GM21737 (cell line): ENCODE measurements around the gene SMG6.
A peak's percentile ranks its signal among the peaks of the same experiment; 100 is the strongest.

Experiments
- ATAC-seq: cut with Tn5 transposase; IDR thresholded peaks from one replicate; pipeline ENCODE4 v1.9.1; 2021; ENCODE audit warnings: mild to moderate bottlenecking, moderate library complexity; ENCODE audit not compliant: unreplicated experiment

The SMG6 gene

DNA sequence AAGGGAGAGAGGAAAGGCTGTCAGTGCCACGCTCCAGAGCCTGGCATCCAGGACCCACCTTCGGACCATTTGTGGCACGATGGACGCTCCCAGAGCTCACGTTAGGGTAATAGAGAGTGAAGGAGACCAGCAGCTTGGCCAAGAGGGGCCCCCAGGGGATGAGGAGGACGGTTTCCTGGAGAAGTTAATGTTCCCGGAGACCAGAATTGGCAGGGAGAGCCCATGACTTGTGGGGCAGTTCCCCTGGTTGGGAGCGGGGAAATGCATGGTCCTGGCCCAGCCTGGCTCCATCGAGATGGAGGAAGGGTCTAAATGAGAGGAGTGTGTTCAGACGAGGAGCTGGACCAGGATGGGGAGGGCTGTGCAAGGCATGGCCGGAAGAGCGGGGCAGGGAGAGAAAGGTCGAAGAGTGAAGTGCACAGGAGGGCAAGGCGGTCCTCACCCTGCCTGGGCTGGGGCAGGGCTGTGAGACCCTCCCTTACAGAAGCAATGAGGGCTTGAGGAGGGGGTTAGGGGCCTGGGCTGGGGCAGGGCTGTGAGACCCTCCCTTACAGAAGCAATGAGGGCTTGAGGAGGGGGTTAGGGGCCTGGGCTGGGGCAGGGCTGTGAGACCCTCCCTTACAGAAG, 251.5 kb downstream of the SMG6 start:
- ATAC-seq, result no peak

DNA sequence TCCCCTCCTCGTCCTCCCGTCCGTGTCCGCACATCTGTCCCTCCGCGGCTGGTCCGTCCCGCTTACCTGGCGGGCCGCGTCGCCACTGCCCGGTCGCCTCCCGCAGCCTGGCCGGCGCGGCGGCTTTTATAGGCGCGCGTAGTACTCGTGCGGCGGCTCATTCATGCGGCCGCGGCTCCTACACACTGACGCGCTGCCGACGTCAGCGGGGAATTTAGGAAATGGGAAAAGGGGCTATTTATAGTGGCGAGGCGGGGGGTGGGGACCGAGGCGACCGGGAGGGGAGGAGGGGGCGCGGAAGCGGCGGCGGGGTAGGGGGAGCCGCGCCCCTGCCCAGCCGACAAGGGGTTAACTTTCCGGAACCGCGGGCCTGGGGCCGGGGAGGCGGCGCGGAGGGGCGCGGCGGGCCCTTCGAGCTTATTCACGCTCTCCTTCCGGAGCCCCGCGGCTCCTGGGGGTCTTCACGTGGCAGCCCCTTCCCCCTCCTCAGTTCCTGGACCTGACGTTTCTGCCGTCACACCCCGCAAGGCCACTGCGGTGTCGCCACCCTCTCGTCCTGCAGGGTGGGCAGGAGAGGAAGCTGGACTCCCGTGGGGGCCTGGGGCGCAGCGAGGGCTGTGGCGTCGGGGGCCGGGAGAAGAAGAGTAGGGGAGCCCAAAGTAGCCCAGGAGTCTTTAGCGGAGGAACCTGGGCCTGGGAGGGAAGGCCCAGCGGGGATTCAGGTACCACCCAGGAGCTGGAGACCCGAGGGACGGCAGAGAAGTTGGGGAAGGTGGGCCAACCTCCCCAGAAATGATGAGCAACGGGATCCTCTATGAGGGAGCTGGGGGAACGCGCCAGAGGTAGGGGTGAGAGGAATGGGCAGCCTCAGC, 252.3 kb downstream of the SMG6 start:
- no peak for ATAC-seq

DNA sequence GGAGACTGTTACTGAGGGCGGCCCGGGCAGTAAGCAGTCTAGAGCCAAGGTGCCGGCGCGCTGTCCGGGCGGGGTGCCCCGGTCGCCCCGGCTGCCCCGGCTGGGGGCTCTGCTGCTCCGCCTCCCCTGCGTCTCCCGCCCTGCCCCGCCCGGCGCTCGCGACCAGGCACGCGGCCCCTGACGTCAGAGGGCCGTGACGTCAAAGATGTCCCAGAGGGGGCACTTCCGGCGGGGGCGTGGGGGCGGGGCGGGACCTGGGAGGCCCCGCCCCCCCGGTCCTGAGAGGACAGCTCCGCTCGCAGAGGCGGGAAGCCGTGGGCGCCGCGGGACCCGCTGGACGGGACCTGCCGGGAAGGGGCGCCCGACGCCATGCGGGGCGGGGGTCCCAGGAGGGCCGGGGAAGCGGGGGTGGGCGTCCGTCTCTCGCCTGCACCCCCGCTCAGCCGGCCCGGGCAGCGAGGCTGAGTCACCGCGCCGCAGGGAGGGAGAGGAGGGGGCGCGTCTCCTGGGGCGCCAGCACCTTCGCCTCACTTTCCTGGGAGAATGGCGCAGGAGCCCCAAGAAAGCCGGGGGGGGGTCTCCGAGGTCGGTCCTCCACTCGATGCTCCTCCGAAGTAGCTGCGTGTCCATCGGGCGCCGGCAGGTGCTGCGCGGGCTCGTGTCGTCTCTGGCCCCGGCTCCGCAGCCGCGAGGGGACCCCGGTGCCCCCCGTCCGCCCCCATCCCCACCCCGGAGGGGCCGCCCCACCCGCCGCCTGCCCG, 253.1 kb downstream of the SMG6 start:
- peak; percentile 4 for ATAC-seq

DNA sequence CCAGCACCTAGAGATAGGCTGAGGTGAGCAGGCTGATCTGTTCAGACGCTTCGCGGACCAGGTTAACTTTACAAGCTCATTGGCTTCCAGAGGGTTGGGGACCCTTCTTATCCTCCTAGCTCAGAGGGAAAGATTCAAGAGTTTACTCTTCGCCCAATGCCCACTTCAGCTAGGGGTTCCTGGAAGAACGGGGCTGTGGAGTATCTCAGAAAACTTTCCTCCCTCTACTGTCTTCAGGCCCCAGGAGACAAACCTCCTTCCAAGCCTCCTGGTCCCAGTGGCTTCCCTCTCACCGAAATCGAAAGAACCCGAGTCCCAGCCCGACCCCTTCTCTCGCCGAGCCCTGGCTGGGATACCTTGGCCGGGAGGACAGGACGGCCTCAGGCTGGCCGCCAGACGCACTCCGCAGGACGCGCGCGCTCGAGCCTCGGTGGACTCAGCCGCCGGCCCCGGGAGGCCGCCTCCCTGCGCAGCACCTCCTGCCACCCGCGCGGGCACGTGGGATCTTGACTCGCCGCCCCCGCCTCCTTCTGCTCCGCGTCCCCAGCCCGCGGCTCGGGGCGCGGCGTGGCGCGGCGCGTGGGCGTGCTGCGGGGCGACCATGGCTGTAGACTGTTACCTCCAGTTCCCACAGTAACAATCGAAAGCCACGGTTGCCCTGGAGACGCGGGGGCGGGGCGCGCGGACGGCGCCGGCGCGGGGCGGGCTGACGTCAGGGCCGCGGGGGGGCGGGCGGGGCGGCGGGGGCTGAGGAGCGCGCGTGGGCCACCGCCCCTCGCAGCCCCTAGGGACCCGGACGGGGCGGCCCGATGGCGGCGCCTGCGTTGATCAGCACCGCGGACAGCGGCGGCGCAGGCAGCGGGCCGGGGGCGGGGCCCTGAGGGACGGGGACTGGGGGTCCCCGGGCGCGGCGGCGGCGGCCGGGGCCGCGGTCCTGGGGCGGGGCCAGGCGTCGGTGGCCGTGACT, 254.0 kb downstream of the SMG6 start:
- ATAC-seq, result peak; percentile 38

DNA sequence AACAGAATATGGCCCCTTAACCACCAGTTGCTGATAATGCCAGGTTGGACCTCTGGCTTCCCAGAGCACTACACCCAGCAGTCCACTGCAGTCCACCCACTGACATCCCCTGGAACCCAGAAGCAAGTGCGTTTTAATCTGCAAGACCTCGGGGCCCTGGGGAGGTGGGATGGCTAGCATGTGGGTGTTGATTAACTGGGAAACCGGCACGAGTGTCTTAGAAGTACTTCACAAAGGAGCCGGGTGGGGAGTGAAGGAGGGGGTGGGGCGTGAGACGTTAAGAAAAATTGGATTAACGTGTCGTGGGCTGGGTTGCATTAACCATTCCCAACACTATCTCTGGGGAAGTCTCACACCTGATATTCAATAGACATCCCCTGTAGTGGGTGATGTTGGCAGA, 254.8 kb downstream of the SMG6 start:
- no peak for ATAC-seq

DNA sequence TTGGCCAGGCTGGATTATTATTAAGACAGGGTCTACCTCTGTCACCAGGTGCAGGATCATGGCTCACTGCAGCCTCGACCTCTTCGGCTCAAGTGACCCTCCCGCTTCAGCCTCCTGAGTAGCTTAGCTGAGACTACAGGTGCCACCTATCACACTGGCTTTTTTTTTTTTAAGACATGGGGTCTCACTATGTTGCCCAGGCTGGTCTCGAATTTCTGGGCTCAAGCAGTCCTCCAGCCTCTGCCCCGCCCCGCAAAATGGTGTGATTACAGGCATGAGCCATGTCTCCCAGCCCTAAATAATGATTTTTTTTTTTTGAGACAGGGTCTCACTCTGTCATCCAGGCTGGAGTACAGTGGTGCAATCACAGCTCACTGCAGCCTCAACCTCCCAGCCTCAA, 256.0 kb downstream of the SMG6 start:
- ATAC-seq, result no peak

DNA sequence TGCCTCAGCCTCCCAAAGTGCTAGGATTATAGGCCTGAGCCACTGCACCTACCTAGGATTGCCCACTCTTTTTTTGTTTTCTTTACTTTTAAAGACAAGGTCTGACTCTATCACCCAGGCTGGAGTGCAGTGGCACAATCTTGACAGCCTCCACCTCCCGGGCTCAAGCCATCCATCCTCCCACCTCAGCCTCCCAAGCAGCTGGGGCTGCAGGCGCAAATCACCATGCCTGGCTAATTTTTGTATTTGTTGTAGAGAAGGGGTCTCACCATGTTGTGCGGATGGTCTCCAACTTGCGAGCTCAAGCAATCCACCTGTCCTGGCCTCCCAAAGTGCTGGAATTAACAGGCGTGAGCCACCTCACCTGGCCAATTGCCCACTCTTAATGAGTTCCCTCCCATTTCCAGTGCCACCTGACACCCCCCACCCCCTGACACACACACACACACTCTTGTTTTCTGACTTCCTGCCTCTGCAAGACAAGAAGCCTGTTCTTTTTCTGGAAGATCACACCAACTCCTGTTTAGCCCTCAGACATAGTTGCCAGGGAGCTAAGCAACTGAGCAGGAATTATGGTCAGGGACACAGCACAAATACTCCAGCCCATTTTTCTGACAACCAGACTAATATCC, 259.2 kb downstream of the SMG6 start:
- ATAC-seq, result no peak

DNA sequence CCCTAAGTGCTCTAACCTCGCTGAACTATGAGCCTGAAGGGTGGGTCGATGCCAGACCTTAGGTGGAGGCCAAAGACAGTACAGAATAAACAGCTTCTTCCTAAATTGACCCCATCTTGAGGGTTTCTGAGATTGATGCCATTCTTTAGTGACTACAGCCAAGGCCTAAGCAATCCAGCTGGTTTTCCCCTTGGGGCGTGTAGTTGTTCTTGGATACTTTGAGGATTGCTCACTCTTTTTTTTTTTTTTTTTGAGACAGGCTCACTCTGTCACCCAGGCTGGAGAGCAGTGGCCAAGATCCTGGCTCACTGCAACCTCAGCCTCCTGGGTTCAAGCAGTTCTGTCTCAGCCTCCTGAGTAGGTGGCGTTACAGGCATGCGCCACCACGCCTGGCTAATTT, 259.8 kb downstream of the SMG6 start:
- ATAC-seq, result no peak

DNA sequence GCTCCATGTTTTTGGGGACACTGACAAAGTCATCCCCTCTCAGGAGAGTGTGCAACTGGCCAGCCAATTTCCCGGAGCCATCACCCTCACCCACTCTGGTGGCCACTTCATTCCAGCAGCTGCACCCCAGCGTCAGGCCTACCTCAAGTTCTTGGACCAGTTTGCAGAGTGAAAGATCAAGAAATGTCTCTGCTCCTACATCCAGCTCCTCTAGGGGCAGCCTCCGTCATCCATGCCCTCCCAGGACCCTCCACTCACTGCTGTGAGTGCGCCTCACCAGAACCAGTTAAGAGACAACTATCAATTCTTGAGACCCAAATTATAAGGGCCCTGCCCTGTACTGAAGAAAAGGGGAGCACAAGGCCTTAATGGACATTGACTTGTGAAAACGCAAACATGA, 260.7 kb downstream of the SMG6 start:
- ATAC-seq, result no peak

DNA sequence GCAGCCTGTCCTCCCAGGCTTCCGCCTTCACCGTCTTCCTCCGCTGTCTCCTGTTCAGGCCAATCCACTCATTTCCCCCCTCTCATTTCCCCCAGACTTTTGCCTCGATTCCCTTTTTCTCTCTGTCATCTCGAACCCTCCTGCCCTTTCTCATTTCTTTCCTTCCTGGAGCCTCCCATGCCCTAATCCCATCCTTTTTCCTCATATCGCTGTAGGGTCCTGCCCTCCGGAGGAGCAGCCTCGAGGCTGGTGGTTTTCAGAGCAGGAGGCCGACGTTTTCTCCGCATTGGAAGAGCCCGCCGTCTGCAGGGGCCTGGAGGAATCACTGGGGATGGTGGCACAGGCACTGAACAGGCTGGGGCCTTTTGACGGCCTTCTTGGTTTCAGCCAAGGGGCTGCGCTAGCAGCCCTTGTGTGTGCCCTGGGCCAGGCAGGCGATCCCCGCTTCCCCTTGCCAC, 261.2 kb downstream of the SMG6 start:
- no peak for ATAC-seq

DNA sequence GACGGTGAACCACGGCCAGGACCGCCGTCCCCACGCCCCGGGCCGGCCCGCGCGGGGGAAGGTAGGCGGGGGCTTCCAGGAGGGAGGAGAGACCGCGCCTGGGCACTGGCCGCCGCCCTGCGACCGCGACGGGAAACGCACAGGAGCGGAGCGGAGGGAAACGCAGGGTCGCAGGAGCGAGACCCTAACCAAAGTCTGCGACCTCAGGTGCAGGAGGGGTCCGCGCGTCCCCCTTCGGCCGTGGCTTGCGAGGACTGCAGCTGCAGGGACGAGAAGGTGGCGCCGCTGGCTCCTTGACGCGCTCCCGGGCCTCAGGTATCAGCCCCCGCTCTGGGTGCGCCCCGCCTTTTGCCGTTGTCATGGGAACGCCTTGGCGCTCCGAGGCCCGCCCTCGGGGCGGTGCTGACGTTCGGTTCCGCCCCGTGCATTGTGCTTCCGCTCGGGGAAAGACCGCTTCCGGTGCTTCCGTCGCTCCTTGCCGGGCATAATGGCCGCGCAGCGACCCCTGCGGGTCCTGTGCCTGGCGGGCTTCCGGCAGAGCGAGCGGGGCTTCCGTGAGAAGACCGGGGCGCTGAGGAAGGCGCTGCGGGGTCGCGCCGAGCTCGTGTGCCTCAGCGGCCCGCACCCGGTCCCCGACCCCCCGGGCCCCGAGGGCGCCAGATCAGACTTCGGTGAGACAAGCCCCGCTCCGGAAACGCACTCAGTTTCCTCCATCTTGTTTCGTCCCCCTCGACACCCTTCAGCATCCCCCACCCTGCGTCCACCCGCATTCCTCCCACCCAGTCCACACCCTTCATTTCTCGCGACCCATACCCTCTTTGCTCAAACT, 261.8 kb downstream of the SMG6 start, which contains the start of gene OVCA2:
TSS of gene OVCA2 (plus strand) at position 462 of the 829 bp plus-strand sequence. CDS start at position 488, 26 bp downstream.
- ATAC-seq, result peak; percentile 85

DNA sequence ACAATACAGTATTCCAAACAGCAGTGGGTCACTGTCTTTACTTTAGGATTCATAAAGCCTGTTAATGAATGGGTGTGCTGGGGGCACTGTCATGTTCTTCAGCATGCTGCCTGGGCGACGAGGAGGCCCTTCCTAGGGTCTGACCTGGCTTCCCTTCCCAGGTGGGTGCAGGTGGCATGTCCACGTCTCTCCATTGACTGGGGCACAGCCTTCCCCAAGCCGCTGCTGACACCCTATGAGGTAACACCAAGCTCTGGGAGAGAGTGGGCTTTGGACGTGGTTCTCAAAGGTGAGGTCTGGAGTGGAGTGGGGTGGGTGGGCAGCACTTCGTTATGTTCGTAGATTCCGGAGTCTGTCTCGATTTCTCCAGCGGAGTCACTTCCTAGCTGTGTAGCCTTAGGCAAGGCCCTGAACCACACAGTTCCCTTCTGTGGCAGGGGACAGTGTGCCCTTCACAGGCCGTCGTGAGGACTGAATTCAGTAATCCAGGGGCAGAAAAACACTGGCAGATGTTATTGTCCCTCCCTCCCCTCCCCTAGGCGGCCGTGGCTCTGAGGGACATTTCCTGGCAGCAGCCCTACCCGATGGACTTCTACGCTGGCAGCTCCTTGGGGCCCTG, 262.5 kb downstream of the SMG6 start:
- ATAC-seq, result no peak

DNA sequence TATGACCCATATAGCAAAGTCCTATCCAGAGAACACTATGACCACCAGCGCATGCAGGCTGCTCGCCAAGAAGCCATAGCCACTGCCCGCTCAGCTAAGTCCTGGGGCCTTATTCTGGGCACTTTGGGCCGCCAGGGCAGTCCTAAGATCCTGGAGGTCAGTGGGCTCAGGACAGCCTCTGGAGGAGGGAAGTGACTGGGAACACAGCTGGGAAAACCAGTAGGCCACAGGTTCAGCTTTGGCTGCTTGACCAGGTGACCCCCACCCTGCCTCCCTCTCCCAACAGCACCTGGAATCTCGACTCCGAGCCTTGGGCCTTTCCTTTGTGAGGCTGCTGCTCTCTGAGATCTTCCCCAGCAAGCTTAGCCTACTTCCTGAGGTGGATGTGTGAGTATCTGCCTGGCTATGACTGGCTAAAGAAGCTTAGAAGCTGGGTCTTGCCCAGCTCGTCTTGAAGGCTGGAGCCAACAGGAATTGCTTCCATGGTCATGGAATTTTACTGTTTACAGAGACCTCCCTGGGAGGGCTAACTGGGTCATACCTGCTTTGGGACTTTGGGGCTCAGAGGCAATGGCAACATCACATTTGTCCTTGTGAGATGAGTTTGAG, 263.3 kb downstream of the SMG6 start:
- no peak for ATAC-seq

DNA sequence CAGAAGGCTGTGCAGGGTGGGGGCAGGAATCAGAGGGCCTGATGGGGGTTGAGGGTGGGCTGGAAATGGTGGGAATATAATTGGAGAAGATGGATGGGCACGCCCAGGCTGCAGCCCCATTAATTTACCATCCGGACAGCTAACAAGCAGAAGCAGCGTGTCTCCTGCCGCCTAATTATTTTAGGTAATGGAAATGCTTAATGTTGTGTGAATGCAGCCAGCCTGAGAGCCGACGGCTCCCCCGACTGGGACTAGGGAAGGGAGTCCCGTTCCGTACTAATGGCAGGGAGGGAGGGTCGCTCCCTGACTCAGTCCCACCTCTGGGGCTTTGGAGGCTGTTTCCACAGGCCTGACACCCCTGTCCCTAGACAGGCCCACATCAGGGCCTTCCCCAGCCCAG, 266.4 kb downstream of the SMG6 start:
- ATAC-seq, result no peak

DNA sequence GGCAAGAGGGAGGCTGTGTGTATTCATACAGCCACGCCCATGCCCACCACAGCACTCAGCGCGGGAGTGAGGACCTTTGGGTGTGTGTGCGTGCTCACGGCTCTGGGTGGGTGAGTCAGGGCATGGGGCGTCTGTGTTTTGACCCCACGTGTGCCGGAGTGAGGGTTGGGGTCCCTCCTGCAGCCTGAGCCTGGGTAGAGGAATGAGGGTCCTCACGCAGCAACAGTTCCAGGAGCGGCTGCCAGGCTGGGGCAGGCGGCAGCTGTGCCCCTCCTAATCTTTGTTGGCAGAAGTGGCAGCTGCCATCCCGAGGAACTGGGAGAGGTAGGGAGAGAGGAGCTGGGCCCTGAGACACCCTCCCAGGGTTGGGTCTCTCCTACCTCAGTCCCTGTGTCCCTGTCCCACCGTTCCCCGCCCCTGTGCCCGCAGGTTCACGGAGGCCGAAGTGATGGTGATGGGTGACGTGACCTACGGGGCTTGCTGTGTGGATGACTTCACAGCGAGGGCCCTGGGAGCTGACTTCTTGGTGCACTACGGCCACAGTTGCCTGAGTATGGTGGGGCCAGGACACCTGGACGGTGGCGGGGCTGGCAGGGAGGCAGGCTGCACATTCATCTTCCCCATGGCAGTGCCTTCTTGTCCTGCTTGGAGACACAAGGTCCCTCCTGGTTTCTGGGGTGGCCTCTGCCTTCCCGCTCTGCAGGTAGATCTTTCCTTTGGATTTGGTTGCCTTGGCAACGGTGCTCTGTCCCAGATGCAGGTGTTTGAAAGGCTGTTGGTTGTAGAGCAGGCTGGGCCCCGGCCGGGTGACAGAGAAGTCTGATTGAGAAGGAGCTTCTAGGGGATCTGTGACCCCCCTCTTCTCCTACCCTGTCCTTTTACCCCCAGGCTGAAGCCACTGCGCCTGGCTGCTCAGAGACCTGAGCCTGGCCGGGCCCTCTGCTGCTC, 267.8 kb downstream of the SMG6 start:
- ATAC-seq, result no peak

DNA sequence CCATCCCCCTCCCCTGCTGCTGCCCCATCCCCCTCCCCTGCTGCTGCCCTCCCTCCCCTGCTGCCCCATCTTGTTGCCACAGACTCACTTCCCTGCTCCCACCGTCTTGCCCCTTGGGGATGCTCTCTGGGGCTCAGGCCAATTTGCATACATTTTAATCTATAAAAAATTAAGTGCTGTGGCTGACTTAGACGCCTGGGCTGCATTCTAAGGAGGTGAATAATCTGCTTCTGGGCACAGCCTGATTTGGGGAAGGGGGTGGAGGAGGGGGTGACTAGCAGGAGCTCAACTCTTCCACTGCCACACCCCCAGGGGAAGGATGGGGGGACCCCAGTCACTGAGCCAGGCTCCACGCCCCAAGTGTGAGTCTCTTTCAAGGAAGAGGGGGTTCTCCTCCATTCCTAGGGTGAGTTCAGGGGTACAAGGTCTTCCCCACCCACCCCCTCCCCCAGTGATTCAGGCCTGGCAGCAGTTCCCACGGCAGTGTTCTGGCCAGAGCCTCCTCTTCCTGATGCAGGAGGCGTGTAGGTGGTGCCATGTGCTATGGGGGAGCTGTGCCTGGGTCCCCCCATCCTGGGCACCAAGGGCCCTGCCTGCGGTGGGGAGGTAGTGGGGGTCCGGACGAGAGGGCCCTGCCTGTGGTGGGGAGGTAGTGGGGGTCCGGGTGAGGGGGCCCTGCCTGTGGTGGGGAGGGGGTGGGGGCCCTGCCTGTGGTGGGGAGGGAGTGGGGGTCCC, 268.6 kb downstream of the SMG6 start:
- no peak for ATAC-seq
